GM20000 (cell line): ENCODE data around the gene MID2.

ENCODE experiments used
- DNase-seq: peaks from one replicate; pipeline ENCODE4 v3.0.0; 2012; ENCODE audit warnings: low spot score
- TF ChIP-seq, protein P1 (sequence below): IDR thresholded peaks from 2 replicates; pipeline ENCODE4 v1.5.1; 2012; ENCODE audit warnings: mild to moderate bottlenecking, control low read depth; ENCODE audit errors: extremely low read depth, missing control alignments

Gene MID2

DNA sequence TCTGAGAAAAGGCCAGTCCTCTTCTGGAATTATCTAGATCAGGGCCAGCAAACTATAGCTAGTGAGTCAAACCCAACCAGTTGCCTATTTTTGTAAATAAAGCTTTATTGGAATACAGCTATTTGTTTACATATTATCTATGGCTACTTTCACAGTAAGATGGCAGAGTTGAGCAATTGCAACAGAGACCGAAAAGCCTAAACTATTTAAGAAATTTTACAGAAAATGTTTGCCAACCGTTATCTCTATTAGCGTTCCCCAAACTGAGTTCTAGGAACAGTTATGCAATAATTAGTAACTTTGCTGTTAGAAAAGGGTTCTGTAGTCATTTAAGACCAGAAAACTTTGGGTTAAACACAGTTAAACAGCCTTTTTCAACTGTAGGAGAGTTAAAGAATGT is 146.0 kb downstream of the MID2 start:
- DNase-seq: no peak
- TF ChIP-seq, protein P1, sequence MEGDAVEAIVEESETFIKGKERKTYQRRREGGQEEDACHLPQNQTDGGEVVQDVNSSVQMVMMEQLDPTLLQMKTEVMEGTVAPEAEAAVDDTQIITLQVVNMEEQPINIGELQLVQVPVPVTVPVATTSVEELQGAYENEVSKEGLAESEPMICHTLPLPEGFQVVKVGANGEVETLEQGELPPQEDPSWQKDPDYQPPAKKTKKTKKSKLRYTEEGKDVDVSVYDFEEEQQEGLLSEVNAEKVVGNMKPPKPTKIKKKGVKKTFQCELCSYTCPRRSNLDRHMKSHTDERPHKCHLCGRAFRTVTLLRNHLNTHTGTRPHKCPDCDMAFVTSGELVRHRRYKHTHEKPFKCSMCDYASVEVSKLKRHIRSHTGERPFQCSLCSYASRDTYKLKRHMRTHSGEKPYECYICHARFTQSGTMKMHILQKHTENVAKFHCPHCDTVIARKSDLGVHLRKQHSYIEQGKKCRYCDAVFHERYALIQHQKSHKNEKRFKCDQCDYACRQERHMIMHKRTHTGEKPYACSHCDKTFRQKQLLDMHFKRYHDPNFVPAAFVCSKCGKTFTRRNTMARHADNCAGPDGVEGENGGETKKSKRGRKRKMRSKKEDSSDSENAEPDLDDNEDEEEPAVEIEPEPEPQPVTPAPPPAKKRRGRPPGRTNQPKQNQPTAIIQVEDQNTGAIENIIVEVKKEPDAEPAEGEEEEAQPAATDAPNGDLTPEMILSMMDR: no peak
